ENCODE data around the gene LAMA4. TPM values are rescaled to one million over a fixed set of nuclear protein-coding genes. Genes with fewer than 3 reads are reported as not detected.

LAMA4 gene
- total RNA-seq, 1 donor from 2014 or later = 0.22 TPM

GRCh38 chr6:112188906-112189305 lies 65.5 kb downstream of the LAMA4 start:
- Mint-ChIP-seq H3K9me3 (ENCODE audit: unreplicated experiment) (no peaks in the 10 kb centered on the region), H3K4me1 (ENCODE audit: low read depth, unreplicated experiment) (no peaks in the 10 kb centered on the region), H3K27ac (ENCODE audit: unreplicated experiment) (no peak overlapping the region), H3K4me3 (ENCODE audit: unreplicated experiment) (no peak overlapping the region), H3K27me3 (ENCODE audit: unreplicated experiment) (no peaks in the 10 kb centered on the region), H3K36me3 (ENCODE audit: unreplicated experiment) (no peaks in the 10 kb centered on the region)
- TF ChIP-seq CTCF (IDR thresholded peaks at IDR 0.05; ENCODE audit: partially characterized antibody, unreplicated experiment) = no peak
- no peak for DNase-seq

- Mint-ChIP-seq H3K36me3 (ENCODE audit: unreplicated experiment) (no peaks in the 10 kb centered on the region), H3K4me1 (ENCODE audit: low read depth, unreplicated experiment) (no peaks in the 10 kb centered on the region), H3K27me3 (ENCODE audit: unreplicated experiment) (no peaks in the 10 kb centered on the region), H3K4me3 (ENCODE audit: unreplicated experiment) (no peak overlapping the region), H3K9me3 (ENCODE audit: unreplicated experiment) (no peaks in the 10 kb centered on the region), H3K27ac (ENCODE audit: unreplicated experiment) (no peak overlapping the region)
- TF ChIP-seq CTCF (IDR thresholded peaks at IDR 0.05; ENCODE audit: partially characterized antibody, unreplicated experiment) = no peak
- DNase-seq = no peak
Observed at GRCh38 chr6:112187736-112188135, 66.6 kb downstream of the LAMA4 start.

GRCh38 chr6:112184951-112185350 lies 69.4 kb downstream of the LAMA4 start:
- DNase-seq = no peak
- Mint-ChIP-seq H3K4me1 (ENCODE audit: low read depth, unreplicated experiment) (no peaks in the 10 kb centered on the region), H3K9me3 (ENCODE audit: unreplicated experiment) (no peaks in the 10 kb centered on the region), H3K4me3 (ENCODE audit: unreplicated experiment) (no peak overlapping the region), H3K27ac (ENCODE audit: unreplicated experiment) (no peak overlapping the region), H3K27me3 (ENCODE audit: unreplicated experiment) (no peaks in the 10 kb centered on the region), H3K36me3 (ENCODE audit: unreplicated experiment) (no peaks in the 10 kb centered on the region)
- no peak for TF ChIP-seq CTCF (IDR thresholded peaks at IDR 0.05; ENCODE audit: partially characterized antibody, unreplicated experiment)

- no peak overlapping the region for H3K4me3 Mint-ChIP-seq (ENCODE audit: unreplicated experiment)
- DNase-seq = no peak
Observed at GRCh38 chr6:112183271-112183671, 71.1 kb downstream of the LAMA4 start.

GRCh38 chr6:112181130-112181529 lies 73.2 kb downstream of the LAMA4 start:
- no peaks in the 10 kb centered on the region for H3K4me1 Mint-ChIP-seq (ENCODE audit: low read depth, unreplicated experiment)
- DNase-seq = no peak
- H3K36me3 Mint-ChIP-seq (ENCODE audit: unreplicated experiment) = no peaks in the 10 kb centered on the region
- TF ChIP-seq CTCF (IDR thresholded peaks at IDR 0.05; ENCODE audit: partially characterized antibody, unreplicated experiment) = no peak
- no peak overlapping the region for H3K4me3 Mint-ChIP-seq (ENCODE audit: unreplicated experiment)
- no peaks in the 10 kb centered on the region for H3K9me3 Mint-ChIP-seq (ENCODE audit: unreplicated experiment)
- no peaks in the 10 kb centered on the region for H3K27me3 Mint-ChIP-seq (ENCODE audit: unreplicated experiment)
- H3K27ac Mint-ChIP-seq (ENCODE audit: unreplicated experiment) = no peak overlapping the region

More at GRCh38 chr6:112183271-112183671, 71.1 kb downstream of the LAMA4 start:
- Mint-ChIP-seq H3K36me3 (ENCODE audit: unreplicated experiment) (no peaks in the 10 kb centered on the region), H3K4me1 (ENCODE audit: low read depth, unreplicated experiment) (no peaks in the 10 kb centered on the region), H3K27me3 (ENCODE audit: unreplicated experiment) (no peaks in the 10 kb centered on the region), H3K9me3 (ENCODE audit: unreplicated experiment) (no peaks in the 10 kb centered on the region), H3K27ac (ENCODE audit: unreplicated experiment) (no peak overlapping the region)
- no peak for TF ChIP-seq CTCF (IDR thresholded peaks at IDR 0.05; ENCODE audit: partially characterized antibody, unreplicated experiment)
